Measurements from ENCODE around the gene COL11A1. TPM values are rescaled to one million over a fixed set of nuclear protein-coding genes. Genes with fewer than 3 reads are reported as not detected.

COL11A1 gene
- total RNA-seq, 1 experiment from 2014 or later = not detected

DNA sequence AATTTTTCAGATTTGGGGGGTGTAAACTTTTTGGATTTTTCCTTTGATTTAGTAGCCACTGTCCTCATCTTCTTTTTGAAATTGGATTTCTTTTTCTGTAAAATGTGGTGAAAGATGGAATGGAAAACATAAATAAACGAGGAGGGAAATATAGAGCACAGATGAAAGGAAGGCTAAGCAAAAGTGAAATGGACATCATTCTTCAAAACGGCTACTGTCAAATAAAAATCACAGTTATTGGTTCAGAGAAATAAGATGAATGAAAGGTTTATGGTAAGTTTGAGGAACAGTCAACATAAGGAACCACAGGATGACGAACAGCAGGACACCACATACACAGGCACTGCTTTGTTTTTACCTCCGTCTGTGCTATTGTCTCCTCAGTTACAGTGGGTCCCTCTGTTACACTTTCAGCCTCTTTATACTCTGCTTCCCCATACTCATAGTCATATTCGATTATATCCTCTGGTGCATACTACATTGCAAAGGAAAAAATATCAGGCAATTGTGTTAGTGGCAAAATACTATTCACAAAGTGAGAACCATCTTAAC, 82.4 kb downstream of the COL11A1 start:
- no peak for TF ChIP-seq CTCF (IDR thresholded peaks at IDR 0.05; ENCODE audit: insufficient read depth in 1 of 2, low read depth in 1 of 2, low read length in 1 of 2, severe bottlenecking in 1 of 2, unreplicated experiment in 1 of 2)
- Mint-ChIP-seq H3K9me3 (ENCODE audit: unreplicated experiment) (no peaks in the 10 kb centered on the region), H3K36me3 (ENCODE audit: insufficient read depth, unreplicated experiment) (no peaks in the 10 kb centered on the region), H3K27me3 (ENCODE audit: insufficient read depth, unreplicated experiment) (no peaks in the 10 kb centered on the region), H3K27ac (ENCODE audit: unreplicated experiment) (no peak overlapping the region), H3K4me3 (ENCODE audit: unreplicated experiment) (no peak overlapping the region), H3K4me1 (ENCODE audit: low read depth, unreplicated experiment) (no peaks in the 10 kb centered on the region)
- ChIA-PET POLR2A (no interaction called here), CTCF (no interaction called here)
- DNase-seq = no peak
- Histone ChIP-seq H3K27me3 (replicated peaks; ENCODE audit: control insufficient read depth, insufficient read depth, low read length) (no peaks in the 10 kb centered on the region), H3K36me3 (ENCODE audit: control insufficient read depth, insufficient read depth, low read length) (no peaks in the 10 kb centered on the region), H3K9me3 (no peaks in the 10 kb centered on the region), H3K4me1 (no peaks in the 10 kb centered on the region), H3K4me3 (ENCODE audit: low read depth, low read length) (no peak overlapping the region)
- intact Hi-C loops (cut with micrococcal nuclease; ENCODE audit: unreplicated experiment) = no loop called here
- no TSS peak for BruUV-seq (replicated peaks)

GRCh38 chr1:103024051-103024450, 84.3 kb downstream of the COL11A1 start:
- Histone ChIP-seq H3K27me3 (replicated peaks; ENCODE audit: control insufficient read depth, insufficient read depth, low read length) (no peaks in the 10 kb centered on the region), H3K4me1 (no peaks in the 10 kb centered on the region), H3K9me3 (no peaks in the 10 kb centered on the region), H3K4me3 (ENCODE audit: low read depth, low read length) (no peak overlapping the region), H3K36me3 (ENCODE audit: control insufficient read depth, insufficient read depth, low read length) (no peaks in the 10 kb centered on the region)
- ChIA-PET POLR2A (no interaction called here), CTCF (no interaction called here)
- Mint-ChIP-seq H3K4me3 (ENCODE audit: unreplicated experiment) (no peak overlapping the region), H3K27ac (ENCODE audit: unreplicated experiment) (no peak overlapping the region), H3K9me3 (ENCODE audit: unreplicated experiment) (no peaks in the 10 kb centered on the region), H3K4me1 (ENCODE audit: low read depth, unreplicated experiment) (no peaks in the 10 kb centered on the region), H3K36me3 (ENCODE audit: insufficient read depth, unreplicated experiment) (no peaks in the 10 kb centered on the region), H3K27me3 (ENCODE audit: insufficient read depth, unreplicated experiment) (no peaks in the 10 kb centered on the region)
- no peak for TF ChIP-seq CTCF (IDR thresholded peaks at IDR 0.05; ENCODE audit: insufficient read depth in 1 of 2, low read depth in 1 of 2, low read length in 1 of 2, severe bottlenecking in 1 of 2, unreplicated experiment in 1 of 2)
- no TSS peak for BruUV-seq (replicated peaks)
- DNase-seq = no peak
- intact Hi-C loops (cut with micrococcal nuclease; ENCODE audit: unreplicated experiment) = no loop called here

DNA sequence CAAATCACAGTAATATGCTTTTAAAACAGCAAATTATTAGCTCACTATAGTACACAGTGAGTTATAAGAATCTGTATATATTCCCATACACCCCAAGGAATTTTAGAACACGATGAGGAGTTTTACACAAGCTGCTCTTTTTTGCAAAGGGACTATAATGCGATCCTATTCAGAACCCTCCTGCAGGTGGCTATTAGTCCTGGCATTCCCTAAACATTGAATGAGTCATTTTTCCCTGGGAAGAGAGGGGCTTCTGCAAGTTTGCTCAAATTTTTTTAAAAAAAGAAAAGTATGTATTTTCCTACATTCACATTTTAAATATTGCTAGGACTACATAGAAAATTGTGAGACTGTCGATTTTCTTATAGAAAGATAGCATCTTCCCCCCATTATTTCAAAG, 106.3 kb downstream of the COL11A1 start:
- CTCF ChIA-PET = no interaction called here
- H3K9me3 ChIP-seq = no peaks in the 10 kb centered on the region
- no peak for TF ChIP-seq CTCF (IDR thresholded peaks at IDR 0.05; ENCODE audit: insufficient read depth in 1 of 2, low read depth in 1 of 2, low read length in 1 of 2, severe bottlenecking in 1 of 2, unreplicated experiment in 1 of 2)
- Mint-ChIP-seq H3K27ac (ENCODE audit: unreplicated experiment) (no peak overlapping the region), H3K27me3 (ENCODE audit: insufficient read depth, unreplicated experiment) (no peaks in the 10 kb centered on the region), H3K4me3 (ENCODE audit: unreplicated experiment) (no peak overlapping the region), H3K9me3 (ENCODE audit: unreplicated experiment) (no peaks in the 10 kb centered on the region), H3K4me1 (ENCODE audit: low read depth, unreplicated experiment) (no peaks in the 10 kb centered on the region), H3K36me3 (ENCODE audit: insufficient read depth, unreplicated experiment) (no peaks in the 10 kb centered on the region)
- intact Hi-C loops (cut with micrococcal nuclease; ENCODE audit: unreplicated experiment) = no loop called here
- DNase-seq = no peak
- POLR2A ChIA-PET = no interaction called here
- H3K36me3 ChIP-seq (ENCODE audit: control insufficient read depth, insufficient read depth, low read length) = no peaks in the 10 kb centered on the region
- H3K4me1 ChIP-seq = no peaks in the 10 kb centered on the region
- H3K27me3 ChIP-seq (replicated peaks; ENCODE audit: control insufficient read depth, insufficient read depth, low read length) = no peaks in the 10 kb centered on the region
- BruUV-seq (replicated peaks) = no TSS peak
- no peak overlapping the region for H3K4me3 ChIP-seq (ENCODE audit: low read depth, low read length)
